Fibroblast of skin of left quadriceps (primary cell): Measurements from ENCODE around the gene NUP62.

Experiments used
- DNase-seq, 2 experiments: peaks; one replicate each; pipeline ENCODE4 v3.0.0-alpha.2; 2013; ENCODE audit warnings: low read depth in 2 of 2

NUP62 gene

DNA sequence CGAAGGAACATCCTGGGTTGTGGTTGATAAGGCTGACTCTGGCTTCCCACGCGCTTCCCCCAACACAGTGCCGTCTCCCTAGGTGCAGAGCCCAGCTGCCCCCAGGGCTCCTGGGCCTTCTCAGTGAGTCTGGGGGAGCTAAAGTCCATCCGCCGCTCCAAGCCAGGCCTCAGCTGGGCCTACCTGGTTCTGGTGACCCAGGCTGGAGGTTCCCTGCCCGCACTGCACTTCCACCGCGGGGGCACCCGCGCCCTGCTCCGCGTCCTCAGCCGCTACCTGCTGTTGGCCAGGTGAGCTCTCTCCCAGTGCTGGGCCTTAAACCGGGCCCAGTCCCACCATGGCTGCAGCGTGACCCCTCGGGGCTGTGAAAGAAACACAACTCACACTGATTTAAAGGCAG is 48.1 kb downstream of the NUP62 start:
- DNase-seq = no peak

DNA sequence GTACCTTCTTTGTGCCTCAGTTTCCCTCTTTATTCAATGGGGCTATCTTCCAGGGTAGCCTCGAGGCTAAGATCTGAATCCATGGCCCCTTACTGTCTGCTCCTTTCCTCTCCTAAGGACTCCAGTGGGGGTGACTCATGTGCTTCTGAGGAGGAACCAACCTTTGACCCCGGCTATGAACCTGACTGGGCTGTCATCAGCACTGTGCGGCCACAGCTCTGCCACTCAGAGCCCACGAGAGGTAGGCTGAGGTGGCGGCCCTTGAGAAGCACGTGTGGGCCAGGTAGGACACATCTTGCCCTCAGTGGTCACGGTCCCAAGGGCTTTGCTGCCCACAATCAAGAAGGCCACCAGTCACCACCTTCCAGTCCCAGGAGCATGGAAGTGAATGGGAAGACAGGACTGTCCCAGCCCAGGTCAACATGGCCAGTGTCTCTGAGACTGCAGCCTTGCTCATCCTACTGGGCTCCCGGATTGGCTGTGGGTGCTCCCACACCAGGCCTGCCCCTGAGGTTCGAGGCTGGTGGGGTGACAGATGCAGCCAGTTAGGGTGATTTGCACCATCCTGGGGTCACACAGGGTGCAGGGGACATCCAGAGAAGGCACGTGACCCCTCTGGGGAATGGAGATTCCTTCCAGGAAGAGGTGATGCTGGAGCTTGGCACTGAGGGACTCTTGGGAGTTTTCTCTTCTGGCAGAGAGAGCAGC is 49.0 kb downstream of the NUP62 start:
- no peak for DNase-seq

DNA sequence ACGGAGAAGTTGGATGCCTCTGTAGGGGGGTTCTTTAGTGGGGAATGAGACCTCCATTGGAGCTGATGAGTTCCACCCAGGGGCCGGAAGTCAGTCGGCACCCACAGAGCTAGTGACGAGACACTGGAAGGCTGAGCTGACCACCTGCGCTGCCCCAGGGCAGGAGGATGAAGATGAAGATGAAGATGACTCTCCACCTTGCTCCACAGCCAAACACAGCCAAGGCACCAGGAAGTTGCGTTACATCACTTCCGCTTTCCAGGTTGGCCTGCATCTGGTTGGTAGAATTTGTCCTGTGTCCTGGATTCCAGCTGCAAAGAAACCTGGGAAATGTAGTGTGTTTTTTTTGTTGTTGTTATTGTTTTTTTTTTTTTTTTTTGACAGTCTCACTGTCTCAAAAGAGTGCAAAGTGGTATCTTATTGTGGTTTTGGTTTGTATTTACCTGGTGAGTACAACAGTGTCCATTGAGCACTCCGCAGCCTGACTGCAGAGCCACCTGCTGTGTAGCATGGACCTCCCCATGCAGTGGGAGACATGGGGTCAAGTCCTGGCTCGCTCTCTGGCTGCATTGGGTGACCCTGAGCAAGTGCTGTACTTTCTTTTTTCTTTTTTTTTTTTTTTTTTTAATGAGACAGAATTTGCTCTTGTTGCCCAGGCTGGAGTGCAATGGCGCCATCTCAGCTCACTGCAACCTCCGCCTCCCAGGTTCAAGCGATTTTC is 49.9 kb downstream of the NUP62 start:
- no peak for DNase-seq

DNA sequence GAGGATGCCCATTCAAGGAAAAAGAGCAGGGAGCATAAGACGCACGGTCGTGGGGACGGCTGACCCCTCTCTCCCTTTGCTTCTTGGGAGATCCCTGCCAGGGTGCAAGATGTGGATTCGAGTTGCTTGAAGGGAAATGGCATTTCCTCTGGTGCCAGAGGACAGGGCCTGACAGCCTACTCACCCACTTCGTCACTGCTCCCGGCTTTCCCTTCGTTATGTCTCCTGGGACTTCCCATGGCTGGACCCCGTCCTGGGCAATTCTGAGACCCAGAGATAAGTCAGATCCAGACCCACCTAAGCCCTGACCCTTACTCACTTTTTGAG is 50.6 kb downstream of the NUP62 start:
- DNase-seq = no peak

DNA sequence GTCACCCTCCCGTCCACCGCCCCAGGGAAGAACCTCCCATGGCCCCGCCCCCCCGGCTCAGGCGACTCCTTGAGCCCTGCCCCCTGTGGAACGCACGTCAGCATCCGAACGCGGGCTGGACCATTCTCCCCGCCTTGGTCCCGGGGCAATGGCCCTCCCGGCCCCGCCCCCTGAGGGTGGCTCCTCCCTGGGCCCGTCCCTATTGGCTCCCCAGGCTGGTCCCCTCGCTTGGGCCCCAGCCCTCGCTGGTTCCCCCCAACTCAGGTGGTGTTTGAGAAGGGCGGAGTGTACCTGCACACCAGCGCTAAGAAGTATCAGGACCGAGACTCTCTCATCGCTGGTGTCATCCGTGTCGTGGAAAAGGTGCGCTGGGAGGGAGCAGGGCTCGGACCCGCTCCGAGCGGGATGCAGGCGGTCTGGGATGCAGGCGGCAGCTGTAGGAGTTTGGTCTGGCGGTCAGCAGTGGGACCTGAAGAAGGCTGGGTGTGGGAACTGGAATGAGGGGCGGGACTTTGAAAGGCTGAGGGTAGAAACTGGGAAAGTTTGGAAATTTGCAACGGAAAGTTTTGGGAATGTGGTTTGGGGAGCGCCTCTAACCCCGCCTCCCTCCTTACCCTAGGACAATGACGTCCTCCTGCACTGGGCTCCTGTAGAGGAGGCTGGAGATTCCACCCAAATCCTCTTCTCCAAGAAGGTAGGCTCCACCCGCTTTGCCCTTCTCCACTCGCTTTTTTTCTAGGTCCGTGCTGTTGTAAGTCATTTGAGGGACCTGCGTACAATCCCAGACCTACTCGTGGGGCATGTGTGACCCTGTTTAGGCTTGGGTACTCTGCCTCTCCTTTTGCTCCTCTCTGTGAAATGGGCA is 51.2 kb downstream of the NUP62 start:
- DNase-seq = peak; percentile 95

DNA sequence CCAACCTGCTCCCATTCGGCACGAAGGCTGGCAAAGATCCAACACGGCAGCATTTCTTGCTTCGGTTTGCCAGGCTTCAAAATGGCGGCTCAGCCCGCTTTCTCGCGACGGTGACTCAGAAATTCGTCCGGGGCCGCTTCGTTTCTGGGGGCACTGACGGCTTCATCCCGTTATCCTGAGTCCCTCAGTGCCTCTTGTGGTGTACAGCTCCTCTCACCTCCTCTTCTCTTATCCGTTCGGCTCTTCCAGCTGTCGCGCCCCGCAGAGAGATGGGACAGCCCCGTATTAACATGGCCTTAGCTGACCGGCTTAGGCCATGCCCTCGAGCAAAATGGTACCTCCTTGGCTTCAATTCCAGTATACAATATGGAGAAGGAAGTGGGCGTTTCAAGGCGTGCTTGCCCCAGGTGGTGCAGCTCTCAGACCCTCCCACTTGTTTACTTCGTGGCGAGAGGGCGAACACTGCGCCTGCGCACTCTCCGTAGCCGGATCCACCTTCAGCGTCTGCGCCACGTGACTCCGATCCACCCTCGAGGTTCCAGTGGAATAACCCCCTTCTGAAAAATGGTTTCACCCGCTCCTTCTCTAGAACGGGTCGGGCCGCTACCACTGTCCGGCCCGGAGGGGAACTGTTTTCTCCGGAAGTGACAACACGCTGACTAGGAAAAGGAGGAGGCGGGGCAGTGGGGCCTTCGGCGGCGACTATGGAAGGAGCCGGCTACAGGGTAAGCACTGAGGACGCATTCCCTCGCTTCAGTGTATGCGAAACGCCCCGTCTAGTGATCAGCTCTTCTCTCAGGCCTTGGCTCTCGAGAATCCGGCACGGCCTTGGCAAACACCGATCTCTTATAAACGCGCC is 52.1 kb downstream of the NUP62 start, which contains the start of the genes AKT1S1 and TBC1D17:
AKT1S1 (minus strand) TSS at position 336 of the 859 bp plus-strand sequence. CDS start 4,060 bp downstream, outside the sequence.
TBC1D17 (plus strand) TSS at position 683 of the 859 bp plus-strand sequence; CDS start at position 705, 22 bp downstream.
- DNase-seq = peak; percentile 100

DNA sequence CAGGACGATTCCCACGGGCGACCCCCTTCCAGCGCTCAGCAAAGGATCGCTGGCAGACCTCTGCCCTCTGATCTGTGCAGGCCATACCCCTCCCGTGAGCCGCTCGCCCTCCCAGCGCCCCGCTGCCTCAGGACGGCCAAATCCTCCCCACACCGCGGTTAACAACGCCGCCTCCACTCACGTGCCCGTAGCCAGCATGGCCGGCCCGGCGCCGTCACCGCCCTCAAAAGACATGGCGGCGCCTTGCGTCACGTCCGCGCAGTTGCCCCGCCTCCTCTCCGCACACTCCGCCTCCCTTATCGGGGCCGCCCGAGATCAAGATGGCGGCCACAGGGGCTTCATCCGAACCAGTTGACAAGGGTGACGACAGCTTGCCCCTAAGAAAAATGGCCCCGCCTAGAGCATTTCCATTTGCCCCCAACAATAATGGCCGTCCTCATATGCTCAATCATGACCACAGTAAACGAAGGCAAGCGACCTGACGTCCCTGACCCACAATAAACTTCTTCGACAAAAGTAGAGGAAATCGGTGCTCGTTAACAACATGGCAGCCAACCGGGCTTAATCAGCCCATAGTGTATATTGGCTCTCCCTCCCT is 52.8 kb downstream of the NUP62 start:
- peak; percentile 99 for DNase-seq

DNA sequence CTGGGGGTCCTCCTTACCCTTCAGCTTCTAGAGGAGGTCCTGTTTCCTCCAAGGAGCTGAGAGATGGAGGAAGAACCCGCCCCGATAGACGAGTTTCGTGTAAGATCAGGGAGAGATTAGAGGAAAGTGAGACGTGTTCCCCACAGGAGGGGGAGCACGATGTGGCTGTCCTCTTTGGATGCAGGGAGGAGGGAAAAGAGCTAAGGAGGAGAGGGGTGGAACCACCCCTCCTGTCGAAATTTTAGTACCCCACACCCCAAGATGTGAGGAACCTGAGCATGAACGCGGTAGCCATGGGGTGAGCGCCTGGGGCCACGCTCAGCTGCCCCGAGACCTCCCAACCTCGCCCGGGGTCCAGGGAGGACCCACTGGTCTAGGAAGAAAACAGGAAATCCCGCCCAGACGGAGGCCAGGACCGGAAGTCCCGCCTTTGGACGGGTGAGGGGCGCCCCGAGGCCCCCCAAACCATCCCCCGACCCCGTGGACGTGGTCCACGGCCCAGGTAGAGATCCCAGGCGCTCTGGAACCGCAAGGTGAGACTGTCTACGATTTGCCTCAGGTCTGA is 53.4 kb downstream of the NUP62 start:
- DNase-seq = no peak

DNA sequence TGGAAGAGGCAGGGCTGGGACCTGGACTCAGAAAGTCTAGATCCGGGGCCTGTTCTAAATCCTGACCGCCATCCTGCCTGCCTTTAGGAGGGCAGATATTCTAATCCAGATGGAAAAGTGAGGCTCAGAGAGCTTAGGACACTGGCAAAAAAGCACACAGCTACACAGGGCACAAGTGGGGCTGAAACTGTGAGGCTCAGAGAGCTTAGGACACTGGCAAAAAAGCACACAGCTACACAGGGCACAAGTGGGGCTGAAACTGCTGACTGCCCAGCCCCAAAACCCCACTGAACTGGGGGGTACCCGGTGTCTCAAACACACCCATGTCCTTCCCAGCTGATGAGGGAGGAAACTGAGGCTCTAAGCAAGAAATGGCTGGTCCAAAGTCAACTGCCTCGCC is 54.1 kb downstream of the NUP62 start:
- no peak for DNase-seq

DNA sequence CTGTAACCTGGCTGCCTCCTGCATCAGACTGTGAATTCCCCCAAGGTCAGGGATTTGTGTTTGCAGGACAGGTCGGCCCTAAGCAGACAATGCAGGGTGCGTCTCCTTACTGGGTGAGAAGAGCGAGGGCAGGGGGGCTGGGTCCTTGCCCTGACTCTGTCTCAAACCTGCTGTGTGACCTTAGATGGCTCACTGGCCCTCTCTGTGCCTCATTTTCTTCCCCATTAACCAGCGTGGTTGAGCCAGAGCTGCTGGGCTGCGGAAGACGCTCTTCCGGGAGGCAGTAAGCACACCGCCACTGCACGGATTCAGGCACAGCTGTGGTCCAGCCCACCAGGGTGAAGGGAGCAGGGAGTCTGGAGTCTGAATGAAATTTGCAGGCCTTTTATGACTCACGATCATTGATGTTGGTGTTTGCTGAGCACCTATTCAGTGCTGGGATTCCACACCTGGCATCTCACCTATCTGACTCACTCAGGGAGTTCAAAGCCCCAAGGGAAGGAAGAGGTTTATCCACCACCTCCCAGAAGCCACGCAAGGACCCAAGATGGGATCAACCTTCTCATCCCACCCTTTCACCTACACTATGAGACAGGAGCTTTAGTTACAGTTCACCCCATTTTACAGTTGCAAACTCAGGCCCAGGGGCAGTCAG is 54.7 kb downstream of the NUP62 start:
- no peak for DNase-seq

DNA sequence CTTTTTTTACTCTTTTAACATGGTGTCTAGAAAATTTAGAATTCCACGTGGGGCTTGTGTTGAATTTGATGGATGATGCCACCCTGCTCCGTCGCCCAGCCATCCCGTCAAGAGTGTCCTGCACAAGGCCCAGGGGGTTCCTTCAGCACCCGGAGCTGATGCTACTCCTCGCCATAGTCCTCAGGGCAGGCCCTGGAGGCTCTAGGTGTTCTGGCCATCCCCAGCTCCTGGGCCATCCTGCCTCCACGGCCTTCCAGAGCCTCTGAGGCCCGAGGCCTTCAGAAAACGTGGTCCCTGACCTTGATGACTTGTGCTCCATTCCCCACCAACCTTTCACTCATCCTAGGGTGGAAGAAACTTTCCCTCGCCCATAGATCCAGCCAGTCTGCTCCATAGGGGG is 55.5 kb downstream of the NUP62 start:
- DNase-seq = no peak

DNA sequence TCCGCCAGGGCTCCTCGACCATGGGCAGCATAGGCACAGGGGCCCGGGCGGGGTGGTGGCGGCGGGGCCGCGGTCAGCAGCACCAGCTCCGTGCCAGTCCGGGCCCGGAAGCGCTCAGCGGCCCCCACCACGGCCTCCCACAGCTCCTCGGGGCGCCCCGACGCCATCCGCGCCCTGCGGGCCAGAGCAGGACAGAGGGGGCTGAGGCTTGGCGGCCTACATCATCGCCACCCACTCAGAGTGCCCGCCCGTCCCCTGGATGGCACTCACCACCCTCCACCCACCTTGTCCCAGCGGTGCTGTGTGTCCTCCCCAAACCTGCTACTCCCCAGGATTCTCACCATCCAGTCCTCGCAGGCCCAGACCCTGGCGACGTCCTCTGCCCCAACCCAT is 56.2 kb downstream of the NUP62 start:
- DNase-seq = no peak

DNA sequence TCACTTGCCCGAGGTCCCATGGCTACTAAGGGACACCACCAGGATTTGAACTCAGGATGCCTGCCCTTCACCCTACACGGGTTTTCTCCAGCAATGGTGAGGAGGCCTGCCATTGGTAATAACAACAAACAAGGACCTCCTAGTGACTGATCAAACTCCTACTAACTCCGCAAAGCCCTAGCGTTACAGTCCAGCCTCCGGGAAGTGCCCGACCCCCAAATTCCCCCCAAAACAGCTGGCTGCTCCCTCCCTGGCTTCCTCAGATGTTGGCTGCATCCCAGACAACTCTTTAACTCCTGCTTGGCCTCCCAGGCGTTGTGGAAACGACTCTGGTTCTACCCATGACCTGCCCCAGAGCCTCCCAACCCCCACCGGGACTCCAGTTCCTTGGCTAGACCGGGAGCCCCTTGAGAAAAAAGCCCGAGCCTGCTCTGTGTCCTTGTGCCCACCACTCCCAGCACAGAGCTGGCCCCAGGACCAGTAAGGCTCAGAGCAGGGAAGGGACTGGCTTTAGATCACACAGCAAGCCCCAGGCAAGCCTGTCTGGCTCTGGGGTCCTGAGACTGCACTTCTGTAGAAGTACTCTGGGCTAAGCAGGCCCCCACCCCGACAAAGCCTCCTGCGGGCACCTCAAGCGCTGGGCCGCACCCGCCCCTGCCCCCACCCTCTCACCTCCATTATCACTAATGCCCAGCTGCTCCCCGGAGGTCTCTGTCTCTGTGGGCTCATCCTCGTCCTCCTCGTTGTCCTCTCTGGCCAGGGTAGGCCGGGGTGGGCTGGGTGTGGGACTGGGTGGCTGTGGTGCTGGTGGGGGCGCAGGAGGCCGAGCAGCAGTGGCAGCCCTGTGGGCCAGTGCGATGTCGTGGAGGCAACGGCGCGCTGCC is 56.8 kb downstream of the NUP62 start:
- no peak for DNase-seq

DNA sequence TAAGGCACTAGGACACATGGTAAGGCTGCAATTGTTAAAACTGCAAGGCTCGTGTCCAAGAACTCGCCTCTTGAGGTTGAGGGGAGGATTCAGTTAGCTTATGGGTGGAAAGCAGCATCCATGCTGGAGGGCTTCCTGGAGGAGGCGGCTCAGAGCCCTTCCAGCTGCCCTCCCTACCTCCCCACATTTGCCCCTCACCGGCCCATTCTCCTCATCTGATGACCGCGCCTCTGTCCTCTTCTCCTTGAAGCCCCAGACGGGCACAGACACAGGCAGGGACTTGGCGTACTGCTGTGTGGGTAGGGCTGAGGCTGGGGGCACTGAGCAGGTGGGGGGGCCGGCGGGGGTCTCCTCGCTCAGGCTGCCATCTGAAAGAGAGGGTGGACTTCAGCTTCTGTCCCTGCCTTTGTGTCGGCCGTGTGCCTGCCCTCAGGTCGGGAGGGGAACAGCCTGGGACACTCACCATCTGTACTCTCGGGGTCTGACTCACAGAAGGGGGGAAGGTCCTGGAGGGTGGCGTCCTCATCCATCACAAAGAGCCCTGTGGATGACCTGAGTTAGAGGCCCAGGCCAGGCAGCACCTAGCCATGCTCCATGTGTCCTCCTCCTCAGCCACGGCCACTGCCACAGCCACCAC is 57.8 kb downstream of the NUP62 start:
- DNase-seq = no peak

DNA sequence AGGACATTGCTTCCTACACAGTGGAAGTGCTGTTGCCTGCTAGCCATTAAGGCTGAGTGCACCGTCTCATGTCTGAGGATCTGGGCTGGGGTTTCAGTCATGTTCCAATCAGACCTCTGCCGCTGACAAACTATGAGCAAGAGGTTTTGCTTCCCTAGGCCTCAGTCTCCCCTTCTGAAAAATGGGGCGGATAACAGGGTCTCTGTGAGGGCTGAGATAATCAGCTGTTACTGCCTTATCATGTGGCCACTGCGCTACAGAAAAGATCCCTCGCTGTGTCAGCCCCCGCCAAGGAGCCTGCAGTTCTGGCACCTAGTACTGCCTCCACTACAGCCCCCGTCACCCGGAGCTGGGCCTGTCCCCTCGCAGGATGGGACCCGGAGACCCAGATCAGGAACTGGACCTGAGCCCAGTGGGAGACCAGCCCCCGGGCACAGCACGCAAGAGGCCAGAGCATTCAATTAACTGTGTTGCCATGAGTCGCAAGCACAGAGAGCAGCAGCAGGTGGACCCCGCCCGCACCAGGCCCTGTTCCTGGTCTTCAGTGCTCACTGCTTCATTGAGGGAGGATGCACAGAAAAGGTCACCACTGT is 58.9 kb downstream of the NUP62 start:
- no peak for DNase-seq

DNA sequence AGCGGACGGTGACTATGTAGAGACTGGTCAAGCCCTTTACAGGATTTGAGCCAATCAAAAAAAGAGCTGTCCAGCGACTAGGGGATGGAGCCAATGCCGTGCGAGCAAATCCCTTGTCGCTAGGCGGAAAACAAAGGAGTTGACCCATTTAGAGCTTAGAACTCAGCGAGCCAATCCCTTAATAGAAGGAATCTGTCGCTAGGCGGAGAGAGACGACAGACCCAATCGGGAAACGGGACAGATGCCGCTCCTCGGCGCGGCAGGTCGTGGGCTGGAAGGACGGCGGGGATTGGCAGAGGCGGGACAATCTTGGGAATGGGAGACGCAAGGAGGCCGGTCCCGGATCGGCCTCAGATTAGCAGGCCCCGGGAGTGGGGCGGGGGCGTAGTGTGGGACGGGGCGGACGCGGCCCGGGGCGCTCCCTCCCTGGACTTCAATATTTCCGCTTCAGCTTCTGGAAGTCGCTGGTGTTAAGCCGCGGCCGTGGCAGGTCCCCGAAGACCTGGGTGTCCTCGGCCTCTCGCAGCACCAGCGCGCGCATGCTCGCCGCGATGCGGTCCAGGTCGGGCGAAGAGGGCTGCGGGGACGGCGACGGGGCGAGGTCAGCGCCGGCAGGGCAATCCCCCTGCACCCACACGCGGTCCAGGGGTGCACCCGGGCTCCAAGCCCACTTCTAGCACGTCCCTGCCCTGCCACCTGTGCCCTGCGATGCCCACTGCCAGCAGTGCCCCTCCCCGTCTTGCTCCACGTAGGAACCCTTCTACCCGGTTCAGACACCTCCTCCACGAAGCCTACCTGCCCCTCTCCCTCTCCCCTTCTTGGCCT is 59.6 kb downstream of the NUP62 start:
- peak; percentile 100 for DNase-seq

DNA sequence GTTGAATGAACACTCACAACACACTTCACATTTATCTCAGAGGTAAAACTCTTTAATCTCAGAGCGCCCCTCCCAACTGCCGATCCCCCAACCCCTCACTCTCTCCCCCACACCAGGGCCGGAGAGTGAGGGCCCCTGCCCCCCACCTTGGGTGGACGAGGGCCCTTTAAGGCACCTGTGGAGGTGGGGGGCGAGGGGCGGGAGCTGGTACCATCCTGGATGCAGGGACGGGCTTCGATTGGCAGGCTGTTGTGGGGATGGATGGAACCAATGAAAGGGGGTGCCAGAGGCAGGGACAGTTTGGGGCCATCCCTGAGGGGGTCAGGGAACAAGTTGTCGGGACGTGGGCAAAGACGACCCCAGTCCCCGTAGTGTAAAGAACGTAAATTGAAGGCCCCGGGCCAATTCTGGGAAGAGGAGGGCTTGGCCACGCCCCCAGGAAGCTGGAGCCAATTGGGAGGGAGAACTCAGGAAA is 60.3 kb downstream of the NUP62 start:
- no peak for DNase-seq
